H1 (cell line): Measurements from ENCODE around the gene RFLNA. TPM values are rescaled to one million over a fixed set of nuclear protein-coding genes. Genes with fewer than 3 reads are reported as not detected.

ENCODE experiments used
- CTCF ChIA-PET: fragments of 300-600 bp; sonication (Branson Sonifier 250); formaldehyde crosslinking; loops from one replicate; lab custom pipeline; 2021; ENCODE audit not compliant: partially characterized antibody; lab: Charles Lee
- POLR2A ChIA-PET: fragments of 300-600 bp; sonication (Branson Sonifier 250); formaldehyde crosslinking; loops from one replicate; lab custom pipeline; 2021; ENCODE audit warnings: inconsistent platforms; ENCODE audit not compliant: partially characterized antibody; lab: Charles Lee
- DNase-seq, 2 experiments: peaks; one replicate each; pipeline versions ENCODE4 v3.0.0 to v3.0.0-alpha.2; 2010 to 2022; ENCODE audit warnings: low spot score in 2 of 2, low read depth in 1 of 2, mixed read lengths in 1 of 2
- FAIRE-seq: peaks from 2 replicates; lab custom pipeline; 2011; peaks lifted over from hg19 to GRCh38; lab: Jason Lieb, UNC
- H2AFZ ChIP-seq: 2 replicates; pipeline ENCODE4 v1.8.1; 2012; ENCODE audit warnings: low read length, inconsistent platforms
- H2AK5ac ChIP-seq: 2 replicates; pipeline ENCODE4 v1.6.1; 2013; ENCODE audit warnings: low read depth, low read length
- H2BK120ac ChIP-seq: replicated peaks from 2 replicates; pipeline ENCODE3; 2013; ENCODE audit warnings: low read depth, low read length, inconsistent platforms
- H2BK12ac ChIP-seq: 2 replicates; pipeline ENCODE4 v1.6.1; 2013; ENCODE audit warnings: low read depth, low read length
- H2BK15ac ChIP-seq: 2 replicates; pipeline ENCODE4 v1.6.1; 2013; ENCODE audit warnings: low read length
- H2BK20ac ChIP-seq: 2 replicates; pipeline ENCODE4 v1.6.1; 2013; ENCODE audit warnings: low read length
- H2BK5ac ChIP-seq: 2 replicates; pipeline ENCODE4 v1.6.1; 2013; ENCODE audit warnings: low read depth, low read length
- H3K14ac ChIP-seq: 2 replicates; pipeline ENCODE4 v1.6.1; 2013; ENCODE audit warnings: inconsistent platforms; ENCODE audit not compliant: insufficient read length
- H3K18ac ChIP-seq: 2 replicates; pipeline ENCODE4 v1.6.1; 2013; ENCODE audit warnings: low read length; ENCODE audit errors: extremely low read depth
- H3K23ac ChIP-seq: 2 replicates; pipeline ENCODE4 v1.6.1; 2013; ENCODE audit warnings: inconsistent platforms; ENCODE audit not compliant: insufficient read length
- H3K23me2 ChIP-seq: 2 replicates; pipeline ENCODE4 v1.6.1; 2013; ENCODE audit warnings: low read depth, low read length
- H3K27ac ChIP-seq: 2 replicates; pipeline ENCODE4 v1.6.1; 2011; ENCODE audit warnings: low read depth, low read length, inconsistent platforms
- H3K27me3 ChIP-seq, 4 experiments: replicated peaks in 1 of 4; 1 replicate in 1 of 4; 2 replicates in 3 of 4; pipeline versions ENCODE4 v1.6.1 to v1.8.1; 2011 to 2013; ENCODE audit warnings: low read length in 3 of 4, mild to moderate bottlenecking in 3 of 4, inconsistent platforms in 2 of 4, mixed read lengths in 2 of 4, moderate library complexity in 1 of 4; ENCODE audit not compliant: control insufficient read depth in 3 of 4, insufficient read depth in 3 of 4; ENCODE audit errors: extremely low read depth in 1 of 4
- H3K36me3 ChIP-seq, 4 experiments: 2 replicates each; pipeline versions ENCODE4 v1.6.1 to v1.8.1; 2011 to 2013; ENCODE audit warnings: mild to moderate bottlenecking in 4 of 4, low read length in 3 of 4, moderate library complexity in 2 of 4, control low read depth in 1 of 4, inconsistent platforms in 1 of 4; ENCODE audit not compliant: insufficient read depth in 4 of 4, control insufficient read depth in 2 of 4
- H3K4ac ChIP-seq: replicated peaks from 2 replicates; pipeline ENCODE3; 2013; ENCODE audit warnings: low read length, low read depth, mixed read lengths, inconsistent platforms; ENCODE audit not compliant: insufficient read length
- H3K4me1 ChIP-seq, 4 experiments: replicated peaks in 1 of 4; 1 replicate in 1 of 4; 2 replicates in 3 of 4; pipeline versions ENCODE4 v1.6.1 to v1.8.1; 2011 to 2013; ENCODE audit warnings: low read length in 3 of 4, inconsistent platforms in 2 of 4, mixed read lengths in 1 of 4; ENCODE audit not compliant: insufficient read depth in 4 of 4, control insufficient read depth in 3 of 4
- H3K4me2 ChIP-seq, 2 experiments: 2 replicates each; pipeline versions ENCODE4 v1.6.1 to v1.8.1; 2011 to 2013; ENCODE audit warnings: low read depth in 2 of 2, low read length in 2 of 2, control low read depth in 1 of 2, inconsistent platforms in 1 of 2, mild to moderate bottlenecking in 1 of 2; ENCODE audit not compliant: insufficient read depth in 1 of 2
- H3K4me3 ChIP-seq, 4 experiments: fragments of 200-600, 300-600 bp in 1 of 4; sonication (generic), shearing (Covaris generic), sonication (Bioruptor Twin) in 1 of 4; 2 replicates each; pipeline versions ENCODE4 v1.5.1 to v1.8.1; 2011 to 2016; ENCODE audit warnings: low read length in 4 of 4, low read depth in 3 of 4, control low read depth in 2 of 4, inconsistent platforms in 2 of 4, mild to moderate bottlenecking in 2 of 4, mixed read lengths in 1 of 4, moderate library complexity in 1 of 4; ENCODE audit not compliant: insufficient read depth in 2 of 4; ENCODE audit errors: extremely low read depth in 1 of 4
- H3K56ac ChIP-seq: replicated peaks from 2 replicates; pipeline ENCODE3; 2013; ENCODE audit warnings: low read depth, mild to moderate bottlenecking, mixed read lengths, low read length, inconsistent platforms; ENCODE audit not compliant: insufficient read length
- H3K79me1 ChIP-seq: 2 replicates; pipeline ENCODE4 v1.6.1; 2013; ENCODE audit warnings: low read depth, low read length, control low read depth
- H3K79me2 ChIP-seq, 2 experiments: 2 replicates each; pipeline versions ENCODE4 v1.6.1 to v1.8.1; 2012 to 2013; ENCODE audit warnings: low read length in 2 of 2, mild to moderate bottlenecking in 2 of 2, inconsistent platforms in 1 of 2; ENCODE audit not compliant: insufficient read depth in 2 of 2, control insufficient read depth in 1 of 2
- H3K9ac ChIP-seq, 4 experiments: replicated peaks in 1 of 4; 1 replicate in 1 of 4; 2 replicates in 3 of 4; pipeline versions ENCODE4 v1.6.1 to v1.8.1; 2011 to 2013; ENCODE audit warnings: low read depth in 3 of 4, low read length in 3 of 4, control low read depth in 2 of 4, mild to moderate bottlenecking in 2 of 4, moderate library complexity in 2 of 4, inconsistent platforms in 1 of 4; ENCODE audit errors: extremely low read depth in 1 of 4
- H3K9me3 ChIP-seq, 2 experiments: 2 replicates each; pipeline versions ENCODE4 v1.6.1 to v1.8.1; 2012 to 2013; ENCODE audit warnings: mild to moderate bottlenecking in 2 of 2, moderate library complexity in 2 of 2, control low read depth in 1 of 2, inconsistent platforms in 1 of 2, low read depth in 1 of 2, low read length in 1 of 2, mixed read lengths in 1 of 2; ENCODE audit not compliant: insufficient read depth in 2 of 2
- H4K20me1 ChIP-seq, 2 experiments: replicated peaks in 1 of 2; 2 replicates each; pipeline versions ENCODE3 to v1.8.1; 2011 to 2013; ENCODE audit warnings: inconsistent platforms in 2 of 2, low read length in 2 of 2, mild to moderate bottlenecking in 1 of 2; ENCODE audit not compliant: insufficient read depth in 2 of 2, control insufficient read depth in 1 of 2
- H4K5ac ChIP-seq: 2 replicates; pipeline ENCODE4 v1.6.1; 2013; ENCODE audit warnings: low read length, low read depth, mixed read lengths, inconsistent platforms; ENCODE audit not compliant: insufficient read length
- H4K8ac ChIP-seq: 2 replicates; pipeline ENCODE4 v1.8.0; 2013; ENCODE audit warnings: mild to moderate bottlenecking, moderate library complexity, low read length, inconsistent platforms; ENCODE audit not compliant: insufficient read depth; ENCODE audit errors: extremely low read depth
- H4K91ac ChIP-seq: replicated peaks from 2 replicates; pipeline ENCODE3; 2013; ENCODE audit warnings: low read length, mixed read lengths, inconsistent platforms; ENCODE audit not compliant: insufficient read length
- ASH2L ChIP-seq: fragments of 200-600, 300-600 bp; sonication (generic); IDR thresholded peaks from one replicate; pipeline ENCODE4 v1.7.1; 2017; ENCODE audit warnings: low read length
- BRCA1 ChIP-seq: IDR thresholded peaks from 2 replicates; pipeline ENCODE4 v1.6.1; 2012; ENCODE audit warnings: low read depth, low read length, improper control_type of control experiment
- CEBPB ChIP-seq: IDR thresholded peaks from 2 replicates; pipeline ENCODE4 v1.6.1; 2012; ENCODE audit warnings: low read depth, low read length
- CREB1 ChIP-seq: IDR thresholded peaks from 2 replicates; pipeline ENCODE4 v1.6.1; 2012; ENCODE audit warnings: inconsistent platforms
- SP2 ChIP-seq: IDR thresholded peaks from 2 replicates; pipeline ENCODE4 v1.6.1; 2012; ENCODE audit warnings: mild to moderate bottlenecking, low read length, inconsistent platforms
- SP4 ChIP-seq: IDR thresholded peaks from 2 replicates; pipeline ENCODE4 v1.6.1; 2012; ENCODE audit warnings: low read length, inconsistent platforms
- TEAD4 ChIP-seq: IDR thresholded peaks from 2 replicates; pipeline ENCODE4 v1.6.1; 2012; ENCODE audit warnings: low read depth, low read length, inconsistent platforms, mixed read lengths
- WGBS, 2 experiments: shearing (Covaris generic) in 1 of 2; methylation state at CpG; one replicate each; pipeline versions ENCODE4 v1.1.6 to v1.1.7; 2013 to 2015; ENCODE audit warnings: low lambda C conversion rate in 2 of 2, mixed read lengths in 2 of 2, inconsistent platforms in 1 of 2, low coverage in 1 of 2, missing lambda C conversion rate in 1 of 2; ENCODE audit not compliant: insufficient replicate concordance in 2 of 2, insufficient coverage in 1 of 2, insufficient read length in 1 of 2; ENCODE audit errors: extremely low coverage in 1 of 2, missing lambda C conversion rate in 1 of 2; 5-methylcytosine and 5-hydroxymethylcytosine counted together
- polyA plus RNA-seq, 7 experiments: library from polyadenylated mRNA; depleted of rRNA in 3 of 7; stranded (reverse) in 5 of 7; unstranded in 2 of 7; fragments of >200 nt in 5 of 7; fragments of 200-250 nt in 2 of 7; gene quantifications; 1 replicate in 5 of 7; 2 replicates in 1 of 7; 4 replicates in 1 of 7; pipeline versions ENCODE4 v1.2.1 to v1.2.3, GENCODE V29; 2011 to 2013; ENCODE audit warnings: missing spikeins in 2 of 7, mixed read lengths in 2 of 7
- total RNA-seq: library from RNA; stranded (reverse); fragmentation: NEBNext Ultra II Directional; extraction: Animal tissue kit (Norgen Biotek cat#: 25700); gene quantifications from 2 replicates; pipeline ENCODE4 v1.2.1, GENCODE V29; 2021

RFLNA gene
- total and polyA plus RNA-seq, 2 of the 8 experiments (the other 6 are each of a cell fraction or from before 2014, with no cell fraction given): 6.4 to 6.6 TPM

DNA sequence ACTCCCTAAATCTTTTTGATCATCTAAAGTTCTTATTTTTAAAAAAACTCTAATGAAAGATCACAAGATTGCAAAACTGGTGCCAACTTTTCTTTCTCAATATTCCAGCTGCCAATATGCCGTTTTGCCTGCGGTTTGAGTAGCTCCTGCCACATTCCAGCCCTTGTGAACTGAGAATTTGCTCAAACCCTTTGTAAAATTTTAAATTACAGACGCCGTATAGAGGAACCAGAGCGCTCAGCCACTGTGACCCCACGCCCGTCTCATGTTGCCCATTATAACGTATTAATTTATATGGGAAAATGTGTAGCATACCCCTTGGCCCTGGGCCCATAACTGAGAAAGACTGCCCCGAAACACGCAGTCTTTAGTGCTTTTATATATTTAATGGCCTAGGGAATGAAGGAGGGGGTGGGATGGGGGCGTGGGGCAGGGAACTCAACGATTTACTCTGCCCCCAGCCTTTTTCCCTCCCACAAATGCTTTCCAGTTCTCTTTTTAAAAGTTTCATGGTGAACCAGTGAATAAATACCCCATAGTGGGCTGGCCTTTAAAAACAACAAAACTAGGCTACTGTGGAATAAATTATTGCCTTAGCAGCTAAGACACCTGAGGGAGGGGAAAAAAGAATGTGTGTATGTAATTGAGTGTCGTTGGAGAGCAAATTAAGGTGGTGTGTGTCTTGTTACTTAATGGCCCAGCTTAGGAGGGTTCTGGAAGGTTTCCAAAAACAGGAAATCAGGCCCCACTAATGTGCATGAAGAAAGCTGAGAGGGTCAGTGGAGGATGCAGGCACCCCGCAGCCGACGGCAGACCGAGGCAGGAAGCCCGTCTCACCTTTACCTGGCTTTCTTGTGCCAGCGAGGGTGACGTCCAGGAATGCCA lies 45.7 kb upstream of the RFLNA start:
- no peaks in the 10 kb centered on the region for H3K36me3 ChIP-seq

More for the DNA sequence above, 45.7 kb upstream of the RFLNA start:
- Histone ChIP-seq H3K79me2 (no peaks in the 10 kb centered on the region), H3K4me3 (no peak overlapping the region), H3K18ac (no peak overlapping the region), H2BK5ac (no peak overlapping the region), H4K8ac (no peak overlapping the region), H3K23ac (no peak overlapping the region), H3K4me1 (0 out of 7 replicates have a peak, but pooled peaks cover 0 to 2% (median 0%) of the 10 kb centered on the region in 4 experiments), H2BK12ac (no peak overlapping the region), H3K27ac (no peak overlapping the region), H2BK20ac (no peak overlapping the region), H3K79me1 (no peaks in the 10 kb centered on the region), H3K9ac (no peak overlapping the region), H2AK5ac (no peak overlapping the region), H4K20me1 (no peaks in the 10 kb centered on the region), H3K9me3 (no peaks in the 10 kb centered on the region), H3K56ac (peak overlapping the region; percentile 21), H3K23me2 (no peaks in the 10 kb centered on the region), H3K27me3 (no peaks in the 10 kb centered on the region), H3K14ac (no peak overlapping the region), H2AFZ (0 out of 2 replicates have a peak overlapping the region, but pooled peaks have one; percentile 17), H4K5ac (no peak overlapping the region), H3K4ac (no peak overlapping the region), H4K91ac (peak overlapping the region; percentile 0), H2BK120ac (no peak overlapping the region), H3K4me2 (no peak overlapping the region), H2BK15ac (no peak overlapping the region)
- TF ChIP-seq TEAD4: no peak
- no peak for TF ChIP-seq ASH2L
- TF ChIP-seq BRCA1: no peak
- no peak for TF ChIP-seq SP2
- TF ChIP-seq CREB1: no peak
- TF ChIP-seq SP4: no peak
- no peak for TF ChIP-seq CEBPB
- POLR2A ChIA-PET: no interaction called here
- 90% methylated on average over 20 of the region's 20 CpGs; no CpG with 5 or more reads in 1 of the 2 experiments for WGBS, 2 experiments
- CTCF ChIA-PET: interaction anchor here (0.9 to 1.8 kb wide), 3 partner anchors 9 to 23 kb away, joined by 3 to 4 read pairs (median 3); no protein-coding TSS in a partner anchor
- DNase-seq: no peak
- no peak for FAIRE-seq
